GM23338 (cell line): ENCODE results near the gene TFAP2E. TPM values are rescaled to one million over a fixed set of nuclear protein-coding genes. Genes with fewer than 3 reads are reported as not detected.

ENCODE experiments used
- ATAC-seq: fragments of 200-7000 bp; cut with Tn5 transposase; 3 replicates; pipeline ENCODE4 v1.9.1; 2020
- DNase-seq: peaks from one replicate; pipeline ENCODE4 v3.0.0-alpha.2; 2015; ENCODE audit warnings: low spot score
- H2AFZ ChIP-seq: fragments of 200-600 bp; sonication (generic); 2 replicates; pipeline ENCODE4 v1.8.0; 2016; ENCODE audit warnings: antibody characterized with exemption, mild to moderate bottlenecking, moderate library complexity
- H3F3A ChIP-seq: fragments of 200-600 bp; sonication (generic); replicated peaks from 2 replicates; pipeline ENCODE4 v1.8.0; 2017; ENCODE audit warnings: antibody characterized with exemption, mixed run types, low read depth
- H3K27ac ChIP-seq: fragments of 200-600 bp; sonication (generic); 2 replicates; pipeline ENCODE4 v1.6.1; 2016; ENCODE audit warnings: low read depth
- H3K27me3 ChIP-seq: fragments of 200-600 bp; sonication (generic); 2 replicates; pipeline ENCODE4 v1.8.0; 2016; ENCODE audit warnings: mild to moderate bottlenecking, mixed run types, moderate library complexity; ENCODE audit not compliant: insufficient read depth
- H3K36me3 ChIP-seq: fragments of 200-600 bp; sonication (generic); 2 replicates; pipeline ENCODE4 v1.8.0; 2016; ENCODE audit warnings: mild to moderate bottlenecking; ENCODE audit not compliant: insufficient read depth
- H3K4me1 ChIP-seq: fragments of 200-600 bp; sonication (generic); 2 replicates; pipeline ENCODE4 v1.8.0; 2016; ENCODE audit warnings: mild to moderate bottlenecking, moderate library complexity; ENCODE audit not compliant: insufficient read depth
- H3K4me2 ChIP-seq: fragments of 200-600 bp; sonication (generic); 2 replicates; pipeline ENCODE4 v1.7.1; 2017; ENCODE audit warnings: mixed run types
- H3K4me3 ChIP-seq: fragments of 200-600 bp; sonication (generic); 2 replicates; pipeline ENCODE4 v1.6.1; 2016; ENCODE audit warnings: mixed run types
- H3K79me2 ChIP-seq: fragments of 200-600 bp; sonication (generic); replicated peaks from 2 replicates; pipeline ENCODE4 v1.8.0; 2017; ENCODE audit warnings: mild to moderate bottlenecking; ENCODE audit not compliant: insufficient read depth
- H3K9me2 ChIP-seq: fragments of 200-600 bp; sonication (generic); 2 replicates; pipeline ENCODE4 v1.8.0; 2017; ENCODE audit not compliant: insufficient read depth
- H4K20me1 ChIP-seq: fragments of 200-600 bp; sonication (generic); replicated peaks from 2 replicates; pipeline ENCODE4 v1.8.0; 2017; ENCODE audit warnings: mild to moderate bottlenecking; ENCODE audit not compliant: insufficient read depth
- H3K27ac Mint-ChIP-seq: 2 replicates; pipeline ENCODE4 v1.8.0; 2020; ENCODE audit warnings: inconsistent platforms, mild to moderate bottlenecking, moderate library complexity, mixed read lengths
- H3K27me3 Mint-ChIP-seq: 3 replicates; pipeline ENCODE4 v1.8.0; 2022; ENCODE audit warnings: low read depth, mild to moderate bottlenecking, moderate library complexity, mixed read lengths, inconsistent platforms; ENCODE audit not compliant: insufficient read depth, poor library complexity
- H3K36me3 Mint-ChIP-seq: 3 replicates; pipeline ENCODE4 v1.8.0; 2021; ENCODE audit warnings: low read depth, mild to moderate bottlenecking, inconsistent platforms, moderate library complexity, mixed read lengths
- H3K4me1 Mint-ChIP-seq: 3 replicates; pipeline ENCODE4 v1.8.0; 2020; ENCODE audit warnings: mild to moderate bottlenecking, inconsistent platforms, mixed read lengths
- H3K4me3 Mint-ChIP-seq: 3 replicates; pipeline ENCODE4 v1.8.0; 2021; ENCODE audit warnings: moderate library complexity, mild to moderate bottlenecking, inconsistent platforms, mixed read lengths
- H3K9me3 Mint-ChIP-seq: 3 replicates; pipeline ENCODE4 v1.8.0; 2020; ENCODE audit warnings: moderate library complexity, mild to moderate bottlenecking, inconsistent platforms, mixed read lengths
- CREB1 ChIP-seq: fragments of 250-450 bp; sonication (Bioruptor Pico); IDR thresholded peaks from 2 replicates; pipeline ENCODE4 v1.5.0; 2020; ENCODE audit warnings: low read depth, mild to moderate bottlenecking, moderate library complexity
- EZH2 ChIP-seq: fragments of 200-600 bp; sonication (generic); IDR thresholded peaks from one replicate; pipeline ENCODE4 v1.8.0; 2017; ENCODE audit warnings: antibody characterized with exemption, mild to moderate bottlenecking, low read depth; ENCODE audit not compliant: unreplicated experiment
- EZH2phosphoT487 ChIP-seq: fragments of 200-600 bp; sonication (generic); IDR thresholded peaks from one replicate; pipeline ENCODE4 v1.8.1; 2018; ENCODE audit warnings: antibody characterized with exemption; ENCODE audit not compliant: unreplicated experiment
- JUNB ChIP-seq: IDR thresholded peaks from one replicate; pipeline ENCODE4 v1.6.1; 2016; ENCODE audit warnings: antibody characterized with exemption; ENCODE audit not compliant: unreplicated experiment
- NANOG ChIP-seq: IDR thresholded peaks from 2 replicates; pipeline ENCODE4 v1.6.1; 2016; ENCODE audit warnings: antibody characterized with exemption, borderline replicate concordance
- POLR2AphosphoS5 ChIP-seq: IDR thresholded peaks from 2 replicates; pipeline ENCODE4 v1.6.1; 2016; ENCODE audit warnings: antibody characterized with exemption, low read depth
- STAT1 ChIP-seq: IDR thresholded peaks from one replicate; pipeline ENCODE4 v1.6.1; 2016; ENCODE audit warnings: antibody characterized with exemption; ENCODE audit not compliant: unreplicated experiment
- ZNF114 ChIP-seq: fragments of 250-450 bp; sonication (Bioruptor Pico); IDR thresholded peaks from 2 replicates; pipeline ENCODE4 v1.5.0; 2020; ENCODE audit warnings: mild to moderate bottlenecking, moderate library complexity
- ZNF331 ChIP-seq: fragments of 250-450 bp; sonication (Bioruptor Pico); IDR thresholded peaks from 2 replicates; pipeline ENCODE4 v1.5.0; 2020; ENCODE audit warnings: low read depth, mild to moderate bottlenecking, moderate library complexity
- polyA plus RNA-seq: library from polyadenylated mRNA; unstranded; fragments of >200 nt; fragmentation: Nextera tagmentation; extraction: Ambion mirVana; gene quantifications from 2 replicates; pipeline ENCODE4 v1.2.1, GENCODE V29; 2016
- total RNA-seq: library from RNA; depleted of rRNA; stranded (reverse); fragments of >200 nt; shearing (Covaris generic); gene quantifications from 2 replicates; pipeline ENCODE4 v1.2.3, GENCODE V29; 2014
- TF ChIP-seq, protein P1 (sequence below): fragments of 250-450 bp; sonication (Bioruptor Pico); IDR thresholded peaks from 2 replicates; pipeline ENCODE4 v1.5.0; 2020; ENCODE audit warnings: mild to moderate bottlenecking, moderate library complexity
- TF ChIP-seq, protein P2 (sequence below): IDR thresholded peaks from 2 replicates; pipeline ENCODE4 v1.6.1; 2016; ENCODE audit warnings: antibody characterized with exemption
- TF ChIP-seq, protein P3 (sequence below): IDR thresholded peaks from one replicate; pipeline ENCODE4 v1.6.1; 2018; ENCODE audit warnings: antibody characterized with exemption; ENCODE audit not compliant: unreplicated experiment

Gene TFAP2E
- total and polyA plus RNA-seq, 2 experiments from 2014 or later: 0.34 to 1.4 TPM

DNA sequence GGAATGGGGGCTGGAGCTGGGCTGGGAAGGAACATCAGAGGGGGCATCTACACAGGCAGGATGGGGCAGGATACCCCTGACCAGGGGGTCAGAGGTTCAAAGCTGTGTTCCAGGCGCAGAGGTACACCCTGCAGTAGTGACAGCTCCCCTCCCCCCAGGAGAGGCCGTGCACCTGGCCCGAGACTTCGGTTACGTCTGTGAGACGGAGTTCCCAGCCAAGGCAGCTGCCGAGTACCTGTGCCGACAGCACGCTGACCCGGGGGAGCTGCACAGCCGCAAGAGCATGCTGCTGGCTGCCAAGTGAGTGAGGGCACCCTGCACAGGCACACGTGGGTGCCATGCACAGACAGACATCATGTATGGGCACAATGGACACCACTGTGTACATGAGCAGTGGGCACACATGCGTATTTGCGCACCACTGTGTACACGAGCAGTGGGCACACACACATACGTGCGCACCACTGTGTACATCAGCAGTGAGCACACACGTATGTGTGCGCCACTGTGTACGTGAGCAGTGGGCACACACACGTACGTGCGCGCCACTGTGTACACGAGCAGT, 17.4 kb downstream of the TFAP2E start:
- no peak overlapping the region for H2AFZ ChIP-seq
- no peak overlapping the region for H3K27ac ChIP-seq
- H3F3A ChIP-seq: no peaks in the 10 kb centered on the region
- no peaks in the 10 kb centered on the region; the same call in 1 of the 2 replicates for H4K20me1 ChIP-seq
- peaks cover 7% of the 10 kb centered on the region; the same call in 2 of the 3 replicates for H3K4me1 Mint-ChIP-seq
- H3K27me3 Mint-ChIP-seq: peaks cover 8% of the 10 kb centered on the region
- no peak for ATAC-seq
- no peaks in the 10 kb centered on the region for H3K9me2 ChIP-seq
- no peak overlapping the region for H3K4me2 ChIP-seq
- H3K36me3 Mint-ChIP-seq: no peaks in the 10 kb centered on the region
- no peaks in the 10 kb centered on the region for H3K27me3 ChIP-seq
- no peak overlapping the region for H3K27ac Mint-ChIP-seq
- H3K4me1 ChIP-seq: no peaks in the 10 kb centered on the region
- H3K4me3 ChIP-seq: no peak overlapping the region
- no peak for DNase-seq
- no peaks in the 10 kb centered on the region for H3K79me2 ChIP-seq
- no peak overlapping the region for H3K4me3 Mint-ChIP-seq
- no peaks in the 10 kb centered on the region for H3K36me3 ChIP-seq
- 0 out of 3 replicates have a peak, but pooled peaks cover 2% of the 10 kb centered on the region for H3K9me3 Mint-ChIP-seq
- TF ChIP-seq POLR2AphosphoS5 (no peak), NANOG (no peak), JUNB (no peak), CREB1 (no peak), STAT1 (no peak), EZH2phosphoT487 (no peak), ZNF331 (CRISPR knock-in tag) (no peak), EZH2 (no peak), ZNF114 (CRISPR knock-in tag) (no peak)
- TF ChIP-seq, protein P1, sequence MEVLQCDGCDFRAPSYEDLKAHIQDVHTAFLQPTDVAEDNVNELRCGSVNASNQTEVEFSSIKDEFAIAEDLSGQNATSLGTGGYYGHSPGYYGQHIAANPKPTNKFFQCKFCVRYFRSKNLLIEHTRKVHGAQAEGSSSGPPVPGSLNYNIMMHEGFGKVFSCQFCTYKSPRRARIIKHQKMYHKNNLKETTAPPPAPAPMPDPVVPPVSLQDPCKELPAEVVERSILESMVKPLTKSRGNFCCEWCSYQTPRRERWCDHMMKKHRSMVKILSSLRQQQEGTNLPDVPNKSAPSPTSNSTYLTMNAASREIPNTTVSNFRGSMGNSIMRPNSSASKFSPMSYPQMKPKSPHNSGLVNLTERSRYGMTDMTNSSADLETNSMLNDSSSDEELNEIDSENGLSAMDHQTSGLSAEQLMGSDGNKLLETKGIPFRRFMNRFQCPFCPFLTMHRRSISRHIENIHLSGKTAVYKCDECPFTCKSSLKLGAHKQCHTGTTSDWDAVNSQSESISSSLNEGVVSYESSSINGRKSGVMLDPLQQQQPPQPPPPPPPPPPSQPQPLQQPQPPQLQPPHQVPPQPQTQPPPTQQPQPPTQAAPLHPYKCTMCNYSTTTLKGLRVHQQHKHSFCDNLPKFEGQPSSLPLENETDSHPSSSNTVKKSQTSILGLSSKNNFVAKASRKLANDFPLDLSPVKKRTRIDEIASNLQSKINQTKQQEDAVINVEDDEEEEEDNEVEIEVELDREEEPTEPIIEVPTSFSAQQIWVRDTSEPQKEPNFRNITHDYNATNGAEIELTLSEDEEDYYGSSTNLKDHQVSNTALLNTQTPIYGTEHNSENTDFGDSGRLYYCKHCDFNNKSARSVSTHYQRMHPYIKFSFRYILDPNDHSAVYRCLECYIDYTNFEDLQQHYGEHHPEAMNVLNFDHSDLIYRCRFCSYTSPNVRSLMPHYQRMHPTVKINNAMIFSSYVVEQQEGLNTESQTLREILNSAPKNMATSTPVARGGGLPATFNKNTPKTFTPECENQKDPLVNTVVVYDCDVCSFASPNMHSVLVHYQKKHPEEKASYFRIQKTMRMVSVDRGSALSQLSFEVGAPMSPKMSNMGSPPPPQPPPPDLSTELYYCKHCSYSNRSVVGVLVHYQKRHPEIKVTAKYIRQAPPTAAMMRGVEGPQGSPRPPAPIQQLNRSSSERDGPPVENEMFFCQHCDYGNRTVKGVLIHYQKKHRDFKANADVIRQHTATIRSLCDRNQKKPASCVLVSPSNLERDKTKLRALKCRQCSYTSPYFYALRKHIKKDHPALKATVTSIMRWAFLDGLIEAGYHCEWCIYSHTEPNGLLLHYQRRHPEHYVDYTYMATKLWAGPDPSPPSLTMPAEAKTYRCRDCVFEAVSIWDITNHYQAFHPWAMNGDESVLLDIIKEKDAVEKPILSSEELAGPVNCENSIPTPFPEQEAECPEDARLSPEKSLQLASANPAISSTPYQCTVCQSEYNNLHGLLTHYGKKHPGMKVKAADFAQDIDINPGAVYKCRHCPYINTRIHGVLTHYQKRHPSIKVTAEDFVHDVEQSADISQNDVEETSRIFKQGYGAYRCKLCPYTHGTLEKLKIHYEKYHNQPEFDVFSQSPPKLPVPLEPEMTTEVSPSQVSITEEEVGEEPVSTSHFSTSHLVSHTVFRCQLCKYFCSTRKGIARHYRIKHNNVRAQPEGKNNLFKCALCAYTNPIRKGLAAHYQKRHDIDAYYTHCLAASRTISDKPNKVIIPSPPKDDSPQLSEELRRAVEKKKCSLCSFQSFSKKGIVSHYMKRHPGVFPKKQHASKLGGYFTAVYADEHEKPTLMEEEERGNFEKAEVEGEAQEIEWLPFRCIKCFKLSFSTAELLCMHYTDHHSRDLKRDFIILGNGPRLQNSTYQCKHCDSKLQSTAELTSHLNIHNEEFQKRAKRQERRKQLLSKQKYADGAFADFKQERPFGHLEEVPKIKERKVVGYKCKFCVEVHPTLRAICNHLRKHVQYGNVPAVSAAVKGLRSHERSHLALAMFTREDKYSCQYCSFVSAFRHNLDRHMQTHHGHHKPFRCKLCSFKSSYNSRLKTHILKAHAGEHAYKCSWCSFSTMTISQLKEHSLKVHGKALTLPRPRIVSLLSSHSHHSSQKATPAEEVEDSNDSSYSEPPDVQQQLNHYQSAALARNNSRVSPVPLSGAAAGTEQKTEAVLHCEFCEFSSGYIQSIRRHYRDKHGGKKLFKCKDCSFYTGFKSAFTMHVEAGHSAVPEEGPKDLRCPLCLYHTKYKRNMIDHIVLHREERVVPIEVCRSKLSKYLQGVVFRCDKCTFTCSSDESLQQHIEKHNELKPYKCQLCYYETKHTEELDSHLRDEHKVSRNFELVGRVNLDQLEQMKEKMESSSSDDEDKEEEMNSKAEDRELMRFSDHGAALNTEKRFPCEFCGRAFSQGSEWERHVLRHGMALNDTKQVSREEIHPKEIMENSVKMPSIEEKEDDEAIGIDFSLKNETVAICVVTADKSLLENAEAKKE (CRISPR knock-in tag): no peak
- TF ChIP-seq, protein P2, sequence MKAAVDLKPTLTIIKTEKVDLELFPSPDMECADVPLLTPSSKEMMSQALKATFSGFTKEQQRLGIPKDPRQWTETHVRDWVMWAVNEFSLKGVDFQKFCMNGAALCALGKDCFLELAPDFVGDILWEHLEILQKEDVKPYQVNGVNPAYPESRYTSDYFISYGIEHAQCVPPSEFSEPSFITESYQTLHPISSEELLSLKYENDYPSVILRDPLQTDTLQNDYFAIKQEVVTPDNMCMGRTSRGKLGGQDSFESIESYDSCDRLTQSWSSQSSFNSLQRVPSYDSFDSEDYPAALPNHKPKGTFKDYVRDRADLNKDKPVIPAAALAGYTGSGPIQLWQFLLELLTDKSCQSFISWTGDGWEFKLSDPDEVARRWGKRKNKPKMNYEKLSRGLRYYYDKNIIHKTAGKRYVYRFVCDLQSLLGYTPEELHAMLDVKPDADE: no peak
- TF ChIP-seq, protein P3, sequence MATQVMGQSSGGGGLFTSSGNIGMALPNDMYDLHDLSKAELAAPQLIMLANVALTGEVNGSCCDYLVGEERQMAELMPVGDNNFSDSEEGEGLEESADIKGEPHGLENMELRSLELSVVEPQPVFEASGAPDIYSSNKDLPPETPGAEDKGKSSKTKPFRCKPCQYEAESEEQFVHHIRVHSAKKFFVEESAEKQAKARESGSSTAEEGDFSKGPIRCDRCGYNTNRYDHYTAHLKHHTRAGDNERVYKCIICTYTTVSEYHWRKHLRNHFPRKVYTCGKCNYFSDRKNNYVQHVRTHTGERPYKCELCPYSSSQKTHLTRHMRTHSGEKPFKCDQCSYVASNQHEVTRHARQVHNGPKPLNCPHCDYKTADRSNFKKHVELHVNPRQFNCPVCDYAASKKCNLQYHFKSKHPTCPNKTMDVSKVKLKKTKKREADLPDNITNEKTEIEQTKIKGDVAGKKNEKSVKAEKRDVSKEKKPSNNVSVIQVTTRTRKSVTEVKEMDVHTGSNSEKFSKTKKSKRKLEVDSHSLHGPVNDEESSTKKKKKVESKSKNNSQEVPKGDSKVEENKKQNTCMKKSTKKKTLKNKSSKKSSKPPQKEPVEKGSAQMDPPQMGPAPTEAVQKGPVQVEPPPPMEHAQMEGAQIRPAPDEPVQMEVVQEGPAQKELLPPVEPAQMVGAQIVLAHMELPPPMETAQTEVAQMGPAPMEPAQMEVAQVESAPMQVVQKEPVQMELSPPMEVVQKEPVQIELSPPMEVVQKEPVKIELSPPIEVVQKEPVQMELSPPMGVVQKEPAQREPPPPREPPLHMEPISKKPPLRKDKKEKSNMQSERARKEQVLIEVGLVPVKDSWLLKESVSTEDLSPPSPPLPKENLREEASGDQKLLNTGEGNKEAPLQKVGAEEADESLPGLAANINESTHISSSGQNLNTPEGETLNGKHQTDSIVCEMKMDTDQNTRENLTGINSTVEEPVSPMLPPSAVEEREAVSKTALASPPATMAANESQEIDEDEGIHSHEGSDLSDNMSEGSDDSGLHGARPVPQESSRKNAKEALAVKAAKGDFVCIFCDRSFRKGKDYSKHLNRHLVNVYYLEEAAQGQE: no peak
